BE2C (cell line): ENCODE results near the gene POU2F2.
A peak's percentile ranks its signal among the peaks of the same experiment; 100 is the strongest.

Source experiments
- DNase-seq: peaks from one replicate; pipeline ENCODE4 v3.0.0-alpha.2; 2020
- H3K27me3 ChIP-seq: fragments of 250-450 bp; sonication (Bioruptor Pico); 2 replicates; pipeline ENCODE4 v1.5.1; 2020; ENCODE audit warnings: mild to moderate bottlenecking
- H3K36me3 ChIP-seq: fragments of 250-450 bp; sonication (Bioruptor Pico); 2 replicates; pipeline ENCODE4 v1.5.1; 2020; ENCODE audit warnings: mild to moderate bottlenecking
- H3K4me1 ChIP-seq: fragments of 250-450 bp; sonication (Bioruptor Pico); 2 replicates; pipeline ENCODE4 v1.5.1; 2020
- H3K4me3 ChIP-seq: 2 replicates; pipeline ENCODE4 v1.5.1; 2011; ENCODE audit warnings: low read depth, low read length
- H3K9me3 ChIP-seq: fragments of 250-450 bp; sonication (Bioruptor Pico); 2 replicates; pipeline ENCODE4 v1.5.1; 2020
- CTCF ChIP-seq: IDR thresholded peaks from 2 replicates; pipeline ENCODE4 v1.5.1; 2012; ENCODE audit warnings: mild to moderate bottlenecking, low read depth, low read length

The POU2F2 gene

DNA sequence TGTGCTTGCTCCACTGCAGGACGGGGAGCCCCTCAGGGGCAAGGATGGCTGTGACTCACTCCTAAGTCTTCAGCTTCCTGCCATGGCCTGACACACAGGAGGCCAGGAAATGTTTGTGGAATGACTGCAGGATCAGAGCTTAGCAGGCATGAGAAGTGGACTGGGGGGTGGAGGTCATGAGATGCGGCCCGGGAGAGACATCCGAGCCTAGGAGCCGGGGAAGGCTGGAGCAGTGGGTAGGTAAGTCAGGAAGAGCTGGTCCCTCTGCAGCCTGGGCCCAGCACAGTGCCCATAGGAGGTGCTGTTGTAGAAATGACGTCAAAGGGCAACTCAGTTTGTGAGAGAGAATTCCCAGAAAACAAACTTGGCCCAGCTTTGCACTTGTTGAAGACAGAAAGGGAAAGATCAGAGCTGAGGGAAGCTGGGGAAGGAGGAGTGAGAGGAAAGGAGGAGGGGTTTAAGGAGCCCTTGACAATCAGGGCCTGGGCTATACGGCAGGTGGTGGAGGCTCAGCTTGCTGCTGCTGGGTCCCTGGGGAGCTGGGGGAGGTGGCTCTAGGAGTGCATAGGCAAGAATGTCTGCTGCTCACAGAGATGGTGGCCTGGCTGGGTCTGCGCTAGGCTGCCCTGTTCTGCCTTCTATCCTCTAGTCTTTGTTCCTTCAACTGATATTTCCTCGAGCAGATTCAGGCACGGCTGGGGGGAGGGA lies 18.5 kb downstream of the POU2F2 start:
- H3K36me3 ChIP-seq, result no peaks in the 10 kb centered on the region
- TF ChIP-seq CTCF, result peak; percentile 57
- H3K9me3 ChIP-seq, result no peaks in the 10 kb centered on the region
- H3K4me3 ChIP-seq, result peak overlapping the region; percentile 1
- H3K27me3 ChIP-seq, result no peaks in the 10 kb centered on the region
- peak; percentile 89 for DNase-seq
- peaks cover 15% of the 10 kb centered on the region for H3K4me1 ChIP-seq

DNA sequence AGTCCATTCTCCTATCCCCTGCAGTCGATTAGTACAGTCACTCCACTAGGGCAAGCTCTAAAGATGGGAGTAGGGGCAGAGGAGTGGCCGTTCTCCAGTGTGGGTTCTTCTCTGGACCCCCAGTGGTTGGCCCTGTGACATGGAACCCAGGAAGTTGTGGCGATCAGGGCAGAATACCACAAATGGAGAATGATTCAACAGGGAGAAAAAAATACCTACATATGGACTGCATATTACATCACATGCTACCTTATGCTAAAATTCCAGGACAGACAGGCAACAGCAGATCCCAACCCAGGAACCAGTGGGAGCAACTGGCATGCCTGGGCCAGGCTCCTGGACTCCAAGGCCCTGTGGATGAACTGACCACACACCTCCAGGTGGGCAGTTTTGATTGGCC lies 20.4 kb downstream of the POU2F2 start:
- no peak for DNase-seq
- H3K36me3 ChIP-seq, result no peaks in the 10 kb centered on the region
- no peaks in the 10 kb centered on the region for H3K27me3 ChIP-seq
- H3K9me3 ChIP-seq, result no peaks in the 10 kb centered on the region
- no peak overlapping the region for H3K4me3 ChIP-seq
- TF ChIP-seq CTCF, result no peak
- peaks cover 17% of the 10 kb centered on the region for H3K4me1 ChIP-seq

DNA sequence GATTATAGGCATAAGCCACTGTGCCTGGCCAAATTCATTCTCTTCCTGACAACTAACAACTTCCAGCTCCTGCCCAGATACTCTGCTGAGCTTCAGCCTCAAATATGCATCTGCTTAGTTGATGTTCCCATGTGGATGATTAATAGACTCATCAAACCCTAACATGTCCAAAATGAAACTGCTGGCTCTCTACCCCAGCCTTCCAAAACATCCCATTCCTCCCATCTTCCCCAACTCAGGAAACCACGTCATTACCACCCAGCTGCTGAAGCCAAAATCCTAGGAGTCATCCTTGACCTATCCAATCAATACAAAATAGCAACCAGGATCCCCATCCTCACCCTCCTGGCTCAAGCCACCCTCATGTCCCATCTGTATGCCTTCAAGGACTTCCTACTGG lies 20.9 kb downstream of the POU2F2 start:
- DNase-seq, result no peak
- Histone ChIP-seq H3K27me3 (no peaks in the 10 kb centered on the region), H3K36me3 (no peaks in the 10 kb centered on the region), H3K9me3 (no peaks in the 10 kb centered on the region), H3K4me3 (no peak overlapping the region), H3K4me1 (peaks cover 17% of the 10 kb centered on the region)
- TF ChIP-seq CTCF, result no peak

DNA sequence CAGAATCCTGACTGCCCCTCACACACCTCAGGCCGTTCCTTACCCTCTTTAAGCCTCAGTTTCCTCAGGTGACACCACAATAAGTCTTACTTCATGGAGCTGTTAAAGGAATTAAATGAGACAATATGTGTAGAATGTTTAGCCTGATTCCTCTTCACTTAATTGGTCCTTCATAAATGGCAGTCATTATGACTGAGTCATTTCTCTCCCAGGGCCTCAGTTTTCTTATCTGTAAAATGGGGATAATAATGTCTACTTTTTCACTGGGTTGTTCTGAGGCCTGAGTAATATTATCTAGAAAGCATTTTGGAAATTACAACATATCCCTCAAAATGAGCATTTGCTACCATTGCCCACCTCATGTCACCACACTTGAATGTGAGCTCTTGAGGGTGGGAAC lies 21.6 kb downstream of the POU2F2 start:
- no peak for DNase-seq
- TF ChIP-seq CTCF, result no peak
- Histone ChIP-seq H3K4me1 (peaks cover 17% of the 10 kb centered on the region), H3K4me3 (no peak overlapping the region), H3K27me3 (no peaks in the 10 kb centered on the region), H3K36me3 (no peaks in the 10 kb centered on the region), H3K9me3 (no peaks in the 10 kb centered on the region)

DNA sequence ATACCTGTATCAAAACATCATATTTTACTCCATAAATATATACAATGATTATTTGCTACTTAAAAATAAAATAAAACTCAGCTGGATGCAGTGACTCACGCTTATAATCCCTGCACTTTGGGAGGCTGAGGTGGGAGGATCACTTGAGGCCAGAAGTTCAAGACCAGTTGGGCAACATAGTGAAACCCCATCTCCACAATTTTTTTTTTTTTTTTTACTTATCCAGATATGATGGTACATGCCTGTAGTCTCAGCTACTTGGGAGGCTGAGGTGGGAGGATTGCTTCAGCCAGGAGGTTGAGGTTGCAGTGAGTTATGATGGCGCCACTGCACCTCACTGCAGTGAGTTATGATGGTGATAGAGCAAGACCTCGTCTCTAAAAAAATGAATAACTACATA lies 22.4 kb downstream of the POU2F2 start:
- DNase-seq, result no peak
- Histone ChIP-seq H3K4me3 (no peak overlapping the region), H3K9me3 (no peaks in the 10 kb centered on the region), H3K27me3 (no peaks in the 10 kb centered on the region), H3K4me1 (peaks cover 17% of the 10 kb centered on the region), H3K36me3 (no peaks in the 10 kb centered on the region)
- TF ChIP-seq CTCF, result no peak

- Histone ChIP-seq H3K4me1 (peaks cover 7% of the 10 kb centered on the region), H3K9me3 (no peaks in the 10 kb centered on the region), H3K27me3 (no peaks in the 10 kb centered on the region), H3K36me3 (no peaks in the 10 kb centered on the region), H3K4me3 (no peak overlapping the region)
- peak; percentile 89 for DNase-seq
- peak; percentile 100 for TF ChIP-seq CTCF
These were observed 23.5 kb downstream of the POU2F2 start for GRCh38 chr19:42108527-42109389.
